Activated CD8-positive, alpha-beta T cell treated with anti-CD3 and anti-CD28 coated beads for 36 hours (primary cell): ENCODE results near the gene UNC5A. TPM values are rescaled to one million over a fixed set of nuclear protein-coding genes. Genes with fewer than 3 reads are reported as not detected.
"Not testable (repeated sequence)": the region's sequence is repeated elsewhere in the genome, so short reads cannot be mapped to it uniquely, and the experiment has no call there.

ENCODE experiments used
- ATAC-seq: fragments of 200-7000 bp; cut with Tn5 transposase; one replicate; pipeline ENCODE4 v1.10.0; 2021; ENCODE audit warnings: mild to moderate bottlenecking, moderate library complexity
- CTCF ChIA-PET: fragments of 350-600 bp; sonication (Branson Sonifier 250); formaldehyde crosslinking; loops from one replicate; lab custom pipeline; 2021; ENCODE audit warnings: antibody characterized with exemption; lab: Charles Lee
- POLR2A ChIA-PET: fragments of 350-600 bp; sonication (Branson Sonifier 250); formaldehyde crosslinking; loops from one replicate; lab custom pipeline; 2021; ENCODE audit warnings: antibody characterized with exemption; lab: Charles Lee
- DNase-seq: peaks from one replicate; pipeline ENCODE4 v3.0.0-alpha.2; 2020
- H3K27ac Mint-ChIP-seq: one replicate; pipeline ENCODE4 v1.8.0; 2021; ENCODE audit warnings: mild to moderate bottlenecking, mixed read lengths
- H3K27me3 Mint-ChIP-seq: one replicate; pipeline ENCODE4 v1.8.0; 2021; ENCODE audit warnings: mixed read lengths
- H3K36me3 Mint-ChIP-seq: one replicate; pipeline ENCODE4 v1.8.0; 2021; ENCODE audit warnings: low read depth, mixed read lengths
- H3K4me1 Mint-ChIP-seq: one replicate; pipeline ENCODE4 v1.8.0; 2021; ENCODE audit warnings: low read depth, mixed read lengths
- H3K4me3 Mint-ChIP-seq: one replicate; pipeline ENCODE4 v1.8.0; 2021; ENCODE audit warnings: mild to moderate bottlenecking, moderate library complexity, mixed read lengths
- H3K9me3 Mint-ChIP-seq: one replicate; pipeline ENCODE4 v1.8.0; 2021; ENCODE audit warnings: mixed read lengths
- intact Hi-C: fragments of 100-400 bp; cut with micrococcal nuclease; formaldehyde crosslinking; loops from one replicate; pipeline ENCODE4 v1.10.0; 2022
- total RNA-seq, 2 experiments: library from RNA; stranded (reverse); gene quantifications; one replicate each; pipeline ENCODE4 v1.2.3, GENCODE V29; 2021
- TF ChIP-seq, protein P1 (sequence below): fragments of 200-600 bp; IDR thresholded peaks from one replicate; pipeline ENCODE4 v1.8.0; 2022; ENCODE audit warnings: antibody characterized with exemption, mild to moderate bottlenecking

The UNC5A gene
- total RNA-seq, 2 experiments from 2014 or later: not detected

DNA sequence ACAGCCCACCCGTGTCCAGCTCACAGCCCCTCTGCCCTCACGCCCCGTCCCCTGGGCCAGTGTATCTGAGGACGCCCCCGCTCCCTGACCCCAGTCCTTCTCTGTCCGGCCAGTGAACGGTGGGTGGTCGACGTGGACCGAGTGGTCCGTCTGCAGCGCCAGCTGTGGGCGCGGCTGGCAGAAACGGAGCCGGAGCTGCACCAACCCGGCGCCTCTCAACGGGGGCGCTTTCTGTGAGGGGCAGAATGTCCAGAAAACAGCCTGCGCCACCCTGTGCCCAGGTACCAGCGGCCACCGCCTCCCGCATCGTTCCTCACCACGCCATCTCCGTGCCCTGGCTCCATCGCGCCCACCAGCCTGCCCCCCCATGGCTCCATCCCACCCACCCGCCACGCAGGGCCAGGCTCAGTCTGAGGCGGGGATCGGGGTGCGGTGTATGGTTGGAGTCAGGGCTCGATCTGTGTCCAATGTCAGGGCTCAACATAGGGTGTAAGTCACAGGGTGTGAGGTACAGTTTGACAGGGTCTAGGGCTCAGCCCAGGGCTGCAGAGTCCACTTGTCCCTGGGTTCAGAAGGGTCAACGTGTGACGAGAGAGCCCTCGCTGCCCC lies 59.2 kb downstream of the UNC5A start:
- H3K36me3 Mint-ChIP-seq: no peaks in the 10 kb centered on the region
- no peaks in the 10 kb centered on the region for H3K9me3 Mint-ChIP-seq
- TF ChIP-seq, protein P1, sequence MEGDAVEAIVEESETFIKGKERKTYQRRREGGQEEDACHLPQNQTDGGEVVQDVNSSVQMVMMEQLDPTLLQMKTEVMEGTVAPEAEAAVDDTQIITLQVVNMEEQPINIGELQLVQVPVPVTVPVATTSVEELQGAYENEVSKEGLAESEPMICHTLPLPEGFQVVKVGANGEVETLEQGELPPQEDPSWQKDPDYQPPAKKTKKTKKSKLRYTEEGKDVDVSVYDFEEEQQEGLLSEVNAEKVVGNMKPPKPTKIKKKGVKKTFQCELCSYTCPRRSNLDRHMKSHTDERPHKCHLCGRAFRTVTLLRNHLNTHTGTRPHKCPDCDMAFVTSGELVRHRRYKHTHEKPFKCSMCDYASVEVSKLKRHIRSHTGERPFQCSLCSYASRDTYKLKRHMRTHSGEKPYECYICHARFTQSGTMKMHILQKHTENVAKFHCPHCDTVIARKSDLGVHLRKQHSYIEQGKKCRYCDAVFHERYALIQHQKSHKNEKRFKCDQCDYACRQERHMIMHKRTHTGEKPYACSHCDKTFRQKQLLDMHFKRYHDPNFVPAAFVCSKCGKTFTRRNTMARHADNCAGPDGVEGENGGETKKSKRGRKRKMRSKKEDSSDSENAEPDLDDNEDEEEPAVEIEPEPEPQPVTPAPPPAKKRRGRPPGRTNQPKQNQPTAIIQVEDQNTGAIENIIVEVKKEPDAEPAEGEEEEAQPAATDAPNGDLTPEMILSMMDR: no peak
- no peak overlapping the region for H3K27ac Mint-ChIP-seq
- H3K27me3 Mint-ChIP-seq: peaks cover 22% of the 10 kb centered on the region
- no peak for DNase-seq
- H3K4me1 Mint-ChIP-seq: no peaks in the 10 kb centered on the region
- ChIA-PET CTCF (no interaction called here), POLR2A (no interaction called here)
- intact Hi-C loops: no loop called here
- no peak overlapping the region for H3K4me3 Mint-ChIP-seq
- ATAC-seq: no peak

DNA sequence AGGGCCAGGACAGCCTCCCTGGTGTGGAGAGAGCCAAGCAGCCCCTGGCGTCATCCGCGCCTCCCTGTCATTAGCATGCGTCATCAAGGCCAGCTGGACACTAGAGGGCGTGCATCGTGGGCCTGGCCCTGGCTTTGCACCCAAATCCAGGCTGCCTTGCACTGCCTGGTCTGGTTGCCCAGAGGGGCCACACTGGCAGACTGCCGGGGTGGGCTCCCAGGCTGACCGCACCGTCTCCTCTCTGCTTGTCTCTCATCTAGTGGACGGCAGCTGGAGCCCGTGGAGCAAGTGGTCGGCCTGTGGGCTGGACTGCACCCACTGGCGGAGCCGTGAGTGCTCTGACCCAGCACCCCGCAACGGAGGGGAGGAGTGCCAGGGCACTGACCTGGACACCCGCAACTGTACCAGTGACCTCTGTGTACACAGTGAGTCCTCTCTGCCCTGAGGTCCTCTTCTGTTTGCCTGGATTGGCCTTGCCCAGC lies 59.8 kb downstream of the UNC5A start:
- intact Hi-C loops: no loop called here
- Mint-ChIP-seq H3K36me3 (no peaks in the 10 kb centered on the region), H3K27me3 (peaks cover 27% of the 10 kb centered on the region), H3K9me3 (no peaks in the 10 kb centered on the region), H3K4me3 (no peak overlapping the region), H3K27ac (no peak overlapping the region), H3K4me1 (no peaks in the 10 kb centered on the region)
- ATAC-seq (no peak), DNase-seq (no peak)
- POLR2A ChIA-PET: no interaction called here
- TF ChIP-seq, protein P1: no peak
- CTCF ChIA-PET: no interaction called here

DNA sequence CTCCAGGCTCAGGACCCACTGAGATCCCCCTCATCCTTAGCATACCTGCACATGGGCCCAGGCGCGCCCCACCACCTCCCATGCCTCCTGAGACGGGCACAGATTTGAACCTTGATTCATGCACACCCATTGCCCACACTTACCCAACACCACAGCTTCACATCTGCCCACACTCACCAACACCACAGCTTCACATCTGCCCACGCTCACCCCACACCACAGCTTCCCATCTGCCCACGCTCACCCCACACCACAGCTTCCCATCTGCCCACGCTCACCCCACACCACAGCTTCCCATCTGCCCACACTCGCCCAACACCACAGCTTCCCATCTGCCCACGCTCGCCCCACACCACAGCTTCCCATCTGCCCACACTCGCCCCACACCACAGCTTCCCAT lies 60.3 kb downstream of the UNC5A start:
- H3K27ac Mint-ChIP-seq, DNase-seq, H3K4me3 Mint-ChIP-seq, CTCF ChIA-PET, intact Hi-C loops, POLR2A ChIA-PET, H3K4me1 Mint-ChIP-seq, ATAC-seq, H3K9me3 Mint-ChIP-seq, H3K36me3 Mint-ChIP-seq: not testable (repeated sequence)
- peaks cover 29% of the 10 kb centered on the region for H3K27me3 Mint-ChIP-seq

GRCh38 chr5:176872586-176872985 lies 62.2 kb downstream of the UNC5A start:
- H3K27ac Mint-ChIP-seq, H3K36me3 Mint-ChIP-seq, ATAC-seq, H3K9me3 Mint-ChIP-seq, H3K4me1 Mint-ChIP-seq, DNase-seq, CTCF ChIA-PET, intact Hi-C loops, H3K4me3 Mint-ChIP-seq: not testable (repeated sequence)
- peaks cover 27% of the 10 kb centered on the region for H3K27me3 Mint-ChIP-seq
- POLR2A ChIA-PET: interaction anchor here (1.1 kb wide), 1 partner anchor 10 kb away, joined by 6 read pairs; no protein-coding TSS in a partner anchor

GRCh38 chr5:176873011-176873410 lies 62.7 kb downstream of the UNC5A start:
- Mint-ChIP-seq H3K27me3 (peaks cover 26% of the 10 kb centered on the region), H3K27ac (peak overlapping the region; percentile 34)
- H3K4me3 Mint-ChIP-seq, H3K36me3 Mint-ChIP-seq, CTCF ChIA-PET, H3K9me3 Mint-ChIP-seq, intact Hi-C loops, ATAC-seq, H3K4me1 Mint-ChIP-seq, DNase-seq: not testable (repeated sequence)
- POLR2A ChIA-PET: interaction anchor here (1.1 kb wide), 1 partner anchor 10 kb away, joined by 6 read pairs; no protein-coding TSS in a partner anchor

GRCh38 chr5:176873541-176874172 lies 63.3 kb downstream of the UNC5A start:
- no peak overlapping the region for H3K4me3 Mint-ChIP-seq
- ChIA-PET POLR2A (interaction anchor here (1.1 kb wide), 1 partner anchor 9 kb away, joined by 6 read pairs; no protein-coding TSS in a partner anchor), CTCF (no interaction called here)
- TF ChIP-seq, protein P1: no peak
- no peaks in the 10 kb centered on the region for H3K9me3 Mint-ChIP-seq
- H3K27ac Mint-ChIP-seq: no peak overlapping the region
- peaks cover 10% of the 10 kb centered on the region for H3K4me1 Mint-ChIP-seq
- intact Hi-C loops: no loop called here
- no peak for ATAC-seq
- no peak for DNase-seq
- H3K36me3 Mint-ChIP-seq: no peaks in the 10 kb centered on the region
- peaks cover 29% of the 10 kb centered on the region for H3K27me3 Mint-ChIP-seq
